Stimulated activated CD8-positive, alpha-beta memory T cell treated with anti-CD3 and anti-CD28 coated beads, Interleukin-12 subunit alpha, Interleukin-12 subunit beta, amount 100 ng/mL, for 24 hours (primary cell): ENCODE data around the gene HS1BP3.

Experiments
- DNase-seq: peaks from one replicate; pipeline ENCODE4 v3.0.0-alpha.2; 2020; ENCODE audit errors: extremely low read depth

HS1BP3 gene

DNA sequence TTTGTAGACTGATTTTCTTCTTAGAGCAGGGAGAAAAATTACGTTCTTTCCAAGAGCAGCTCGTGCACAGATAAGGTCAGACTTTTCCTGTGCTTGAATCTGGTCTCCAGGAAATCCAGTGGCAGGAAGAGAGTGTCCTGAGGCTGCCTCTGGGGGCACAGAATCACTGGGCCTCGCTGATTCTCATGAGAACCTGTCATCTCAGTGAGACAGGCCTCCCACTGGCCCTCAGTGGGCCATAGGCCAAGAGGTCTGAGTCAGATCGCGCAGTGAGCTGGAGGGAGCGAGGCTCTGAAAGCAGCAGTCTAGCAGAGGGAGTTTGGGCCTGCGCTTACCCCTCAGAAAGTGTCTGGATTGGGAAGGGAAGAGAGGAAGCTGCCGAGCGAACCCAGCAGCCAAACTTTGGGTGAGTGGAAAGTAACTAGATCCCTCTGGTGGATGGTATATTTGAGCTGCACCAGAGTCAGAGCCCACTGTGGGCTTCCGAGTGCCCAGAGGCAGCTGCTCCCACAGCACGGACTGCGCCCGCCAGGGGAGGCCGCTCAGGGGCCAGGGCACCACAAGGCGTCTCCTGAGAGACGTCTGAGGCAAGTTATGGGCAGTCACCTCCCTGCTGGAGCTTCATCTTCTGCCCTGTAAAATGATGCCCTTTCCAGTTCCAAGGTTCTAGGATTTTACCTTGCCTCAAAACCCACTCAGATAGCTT is 24.2 kb upstream of the HS1BP3 start:
- no peak for DNase-seq

DNA sequence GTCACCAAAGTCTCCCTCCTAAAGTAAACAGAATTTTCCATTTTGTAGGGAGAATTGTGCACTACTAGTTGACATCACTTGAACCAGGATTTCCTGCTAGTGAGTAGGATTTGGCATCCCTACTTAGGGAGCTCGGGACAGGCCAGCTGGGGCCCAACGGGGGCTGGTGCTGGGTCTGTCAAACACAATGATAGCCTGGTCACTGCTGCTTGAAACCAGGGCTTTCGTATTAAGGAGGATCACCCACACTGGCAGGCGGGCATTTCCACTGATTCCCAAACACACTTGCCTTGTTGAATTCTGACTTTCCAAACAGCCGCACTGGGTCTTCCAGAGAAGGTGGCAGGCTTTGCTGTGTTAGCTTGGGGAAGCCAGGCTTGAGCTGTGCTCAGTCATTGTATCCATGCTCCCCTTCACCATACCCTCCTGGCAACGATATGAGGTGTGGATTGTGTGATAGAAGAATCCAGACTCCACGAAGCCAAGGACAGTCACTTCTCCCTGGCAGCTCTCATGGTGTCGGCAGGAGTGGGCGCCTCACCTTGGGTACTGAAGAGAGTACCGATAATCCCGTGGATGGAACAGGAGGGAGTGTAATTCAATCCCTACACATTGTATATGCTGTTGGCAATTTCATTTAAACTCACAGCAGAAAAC is 23.5 kb upstream of the HS1BP3 start:
- DNase-seq: no peak

DNA sequence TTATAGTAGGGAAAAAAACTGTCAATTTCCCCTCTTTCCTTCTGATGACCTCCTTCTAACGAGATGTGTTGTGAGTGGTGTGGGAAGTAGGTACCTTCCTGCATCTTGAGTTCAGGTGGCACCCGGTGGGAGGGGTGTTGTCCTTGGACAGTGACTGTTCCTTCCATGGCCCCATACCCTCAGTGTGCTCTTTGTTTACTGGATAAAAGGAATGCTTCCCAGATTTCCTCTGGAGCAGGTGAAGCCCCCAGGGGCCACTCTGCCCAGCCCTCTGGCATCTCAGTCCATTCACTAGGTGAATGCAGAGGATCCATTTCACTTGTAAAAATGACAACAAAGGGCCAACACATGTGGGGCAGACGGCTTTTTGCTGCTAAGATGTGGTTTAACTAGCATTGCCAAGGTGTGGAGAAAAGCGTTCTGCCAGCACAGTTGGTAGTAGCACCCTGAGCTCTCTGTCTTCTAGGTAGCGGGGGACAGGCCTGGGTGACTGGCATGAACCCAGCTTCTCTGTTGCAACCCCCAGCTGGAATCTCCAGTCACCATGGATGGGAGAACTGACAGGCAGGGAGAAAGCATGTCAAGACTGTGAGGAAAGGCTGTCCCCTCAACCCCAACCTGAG is 22.9 kb upstream of the HS1BP3 start:
- no peak for DNase-seq

DNA sequence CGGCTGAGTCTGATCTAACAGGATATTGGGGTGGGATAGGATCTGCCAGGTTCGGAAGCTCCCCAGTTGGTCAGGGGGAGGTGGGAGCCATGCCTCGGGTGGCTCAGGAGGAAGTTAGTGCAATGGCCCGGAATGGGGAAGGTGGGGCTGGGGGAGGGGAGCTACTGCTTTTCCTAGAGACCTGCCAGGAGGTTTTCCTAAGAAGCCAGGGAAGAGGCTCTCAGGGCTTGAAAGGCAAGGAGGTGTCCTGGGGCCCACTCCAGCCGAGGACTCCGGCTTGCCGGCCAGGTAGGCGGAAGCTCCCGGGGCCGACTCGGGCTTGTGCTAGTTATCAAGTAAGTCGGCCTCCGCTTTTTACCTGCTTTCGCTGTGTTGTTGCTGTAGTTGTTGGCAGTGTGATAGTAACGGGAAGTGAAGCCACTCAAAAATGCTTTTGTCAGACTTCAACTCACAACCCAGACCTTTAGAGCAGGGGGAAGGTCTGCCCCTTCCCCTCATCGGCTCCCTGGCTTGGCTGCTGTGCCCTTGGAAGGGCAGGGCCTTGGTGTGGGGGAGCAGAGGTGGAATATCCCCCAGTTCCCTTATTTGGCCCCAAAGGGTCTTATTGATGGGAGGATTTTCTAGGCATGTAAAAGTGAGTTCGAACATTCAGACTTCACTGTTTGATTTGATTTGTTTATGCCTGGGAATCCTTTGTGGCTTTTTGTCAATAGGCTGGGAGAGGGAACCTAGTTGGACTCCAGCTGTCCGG is 21.5 kb upstream of the HS1BP3 start:
- no peak for DNase-seq

DNA sequence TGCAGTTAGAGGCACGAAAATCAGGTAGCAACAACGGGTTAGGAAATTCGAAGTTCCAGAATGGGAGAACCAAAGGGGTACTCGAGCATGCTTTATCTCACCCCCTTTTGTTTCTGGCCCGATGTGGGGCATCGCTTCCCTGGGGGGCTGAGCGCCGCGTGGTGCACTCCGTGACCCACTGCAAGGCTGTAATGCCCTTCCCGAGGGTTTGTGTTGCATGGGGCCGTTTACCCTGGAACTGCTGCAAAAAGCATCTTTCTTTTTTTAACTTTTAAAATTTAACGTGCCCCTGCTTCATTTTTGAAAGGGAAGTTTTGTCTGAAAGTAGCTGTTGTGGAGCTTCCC is 20.8 kb upstream of the HS1BP3 start:
- DNase-seq: no peak

DNA sequence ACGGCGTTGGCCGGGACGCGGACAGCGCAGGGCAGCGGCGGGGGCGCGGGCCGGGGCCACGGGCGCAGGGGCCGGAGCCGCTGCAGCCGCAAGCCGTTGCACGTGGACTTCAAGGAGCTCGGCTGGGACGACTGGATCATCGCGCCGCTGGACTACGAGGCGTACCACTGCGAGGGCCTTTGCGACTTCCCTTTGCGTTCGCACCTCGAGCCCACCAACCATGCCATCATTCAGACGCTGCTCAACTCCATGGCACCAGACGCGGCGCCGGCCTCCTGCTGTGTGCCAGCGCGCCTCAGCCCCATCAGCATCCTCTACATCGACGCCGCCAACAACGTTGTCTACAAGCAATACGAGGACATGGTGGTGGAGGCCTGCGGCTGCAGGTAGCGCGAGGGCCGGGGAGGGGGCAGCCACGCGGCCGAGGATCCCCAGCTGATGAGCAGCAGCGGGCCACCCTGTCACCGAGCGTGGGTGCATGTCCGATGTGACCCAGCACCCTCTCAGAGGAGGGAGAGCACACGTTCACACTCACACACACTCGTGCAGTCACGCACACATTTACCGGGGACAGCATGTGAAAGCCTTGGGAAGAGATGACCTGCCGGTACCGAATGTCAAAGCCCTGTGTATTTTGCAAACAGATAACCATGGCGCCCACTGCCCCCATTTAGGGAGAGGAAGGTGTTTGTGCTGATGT is 20.3 kb upstream of the HS1BP3 start:
- no peak for DNase-seq

DNA sequence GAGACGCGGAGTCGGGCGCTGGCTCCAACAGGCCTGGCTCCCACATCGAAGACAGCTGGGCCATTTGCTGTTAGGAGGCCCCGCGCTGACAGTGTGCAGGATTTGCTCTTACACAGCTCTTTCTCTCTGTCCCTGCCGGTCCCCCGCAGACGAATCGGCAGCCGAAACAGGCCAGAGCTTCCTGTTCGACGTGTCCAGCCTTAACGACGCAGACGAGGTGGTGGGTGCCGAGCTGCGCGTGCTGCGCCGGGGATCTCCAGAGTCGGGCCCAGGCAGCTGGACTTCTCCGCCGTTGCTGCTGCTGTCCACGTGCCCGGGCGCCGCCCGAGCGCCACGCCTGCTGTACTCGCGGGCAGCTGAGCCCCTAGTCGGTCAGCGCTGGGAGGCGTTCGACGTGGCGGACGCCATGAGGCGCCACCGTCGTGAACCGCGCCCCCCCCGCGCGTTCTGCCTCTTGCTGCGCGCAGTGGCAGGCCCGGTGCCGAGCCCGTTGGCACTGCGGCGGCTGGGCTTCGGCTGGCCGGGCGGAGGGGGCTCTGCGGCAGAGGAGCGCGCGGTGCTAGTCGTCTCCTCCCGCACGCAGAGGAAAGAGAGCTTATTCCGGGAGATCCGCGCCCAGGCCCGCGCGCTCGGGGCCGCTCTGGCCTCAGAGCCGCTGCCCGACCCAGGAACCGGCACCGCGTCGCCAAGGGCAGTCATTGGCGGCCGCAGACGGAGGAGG is 19.6 kb upstream of the HS1BP3 start:
- DNase-seq: no peak

DNA sequence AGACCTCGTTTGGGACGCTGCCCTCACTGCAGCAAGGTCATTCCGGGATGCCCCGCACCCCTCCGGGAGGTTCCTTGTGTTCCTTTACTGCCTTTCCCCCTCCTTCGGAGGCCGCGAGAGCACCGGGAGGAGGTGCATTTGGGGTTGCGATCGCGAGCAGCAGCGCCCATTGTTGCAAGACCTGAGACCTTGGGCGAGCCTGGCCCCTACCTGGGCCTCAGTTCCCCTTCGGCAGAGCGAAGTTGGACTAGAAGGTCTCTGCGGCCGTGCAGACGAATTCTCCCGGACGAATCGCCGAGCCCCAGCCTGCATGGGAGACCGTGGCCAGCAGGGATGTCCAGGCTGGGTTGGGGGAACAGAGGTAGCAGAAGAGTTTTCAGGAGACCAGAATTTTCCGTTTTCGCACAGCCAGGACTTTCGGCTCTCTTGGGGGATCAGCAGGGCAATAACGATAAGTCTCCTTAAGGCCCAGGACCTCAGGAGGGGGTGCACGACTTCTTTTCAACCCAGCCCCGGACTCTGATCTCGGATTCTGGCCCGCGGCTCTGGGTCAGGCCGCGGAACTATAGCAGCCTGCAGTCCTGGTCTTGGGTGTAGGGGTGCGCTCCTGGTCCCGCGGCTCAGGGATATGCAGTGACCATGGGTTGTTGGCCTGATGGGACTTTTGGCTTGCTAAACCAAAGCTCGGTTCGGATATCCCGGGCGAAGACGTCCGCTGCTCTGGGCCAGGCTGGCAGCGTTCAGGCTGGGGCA is 18.8 kb upstream of the HS1BP3 start:
- DNase-seq: no peak

DNA sequence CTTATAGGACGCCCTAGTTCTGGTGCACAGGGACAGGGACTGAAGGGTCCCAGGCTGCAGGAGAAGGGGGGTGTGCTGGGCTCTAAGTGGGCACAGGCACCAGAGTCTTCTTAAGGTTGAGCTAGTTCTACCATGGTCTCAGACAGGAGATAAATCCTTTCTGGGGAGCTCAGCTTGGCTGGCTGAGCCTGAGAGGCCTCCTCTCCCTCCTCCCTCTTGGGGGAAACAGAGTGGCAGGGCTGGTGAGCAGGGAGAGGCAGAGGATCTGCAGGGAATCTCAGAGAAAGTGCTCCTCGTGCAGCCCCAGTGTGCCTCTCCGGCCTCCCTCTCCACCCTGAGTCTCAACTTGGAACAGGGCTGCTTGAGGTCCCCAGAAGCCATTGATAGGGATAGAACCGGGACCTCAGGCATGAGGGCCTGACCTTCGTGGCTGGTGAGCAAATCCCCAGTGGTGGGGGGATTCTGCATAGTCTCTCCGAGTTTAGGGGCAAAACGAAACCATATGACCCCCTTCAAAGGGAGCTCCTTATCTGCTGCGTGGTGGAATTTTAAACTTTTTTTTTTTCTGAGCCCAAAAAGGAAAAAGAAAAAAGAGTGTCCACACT is 18.1 kb upstream of the HS1BP3 start:
- no peak for DNase-seq

DNA sequence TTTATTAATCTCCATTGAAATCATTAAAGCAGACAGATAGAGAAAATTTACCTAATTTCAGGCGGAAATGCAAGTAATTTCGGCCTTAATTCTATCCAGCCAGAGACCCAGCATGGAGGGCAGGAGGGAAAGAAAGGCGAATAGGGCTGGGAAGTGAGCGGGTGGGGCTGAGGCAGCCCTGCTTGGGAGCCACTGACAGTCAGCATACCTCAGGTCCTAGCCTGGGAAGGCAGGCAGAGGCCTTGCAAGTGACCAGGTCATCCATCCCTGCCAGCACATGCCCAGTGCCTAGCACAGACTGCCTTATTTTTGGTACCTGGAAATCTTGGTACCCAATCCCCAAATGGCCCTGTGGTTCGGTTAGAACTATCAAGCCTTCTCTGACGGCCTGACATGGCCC is 17.6 kb upstream of the HS1BP3 start:
- no peak for DNase-seq

DNA sequence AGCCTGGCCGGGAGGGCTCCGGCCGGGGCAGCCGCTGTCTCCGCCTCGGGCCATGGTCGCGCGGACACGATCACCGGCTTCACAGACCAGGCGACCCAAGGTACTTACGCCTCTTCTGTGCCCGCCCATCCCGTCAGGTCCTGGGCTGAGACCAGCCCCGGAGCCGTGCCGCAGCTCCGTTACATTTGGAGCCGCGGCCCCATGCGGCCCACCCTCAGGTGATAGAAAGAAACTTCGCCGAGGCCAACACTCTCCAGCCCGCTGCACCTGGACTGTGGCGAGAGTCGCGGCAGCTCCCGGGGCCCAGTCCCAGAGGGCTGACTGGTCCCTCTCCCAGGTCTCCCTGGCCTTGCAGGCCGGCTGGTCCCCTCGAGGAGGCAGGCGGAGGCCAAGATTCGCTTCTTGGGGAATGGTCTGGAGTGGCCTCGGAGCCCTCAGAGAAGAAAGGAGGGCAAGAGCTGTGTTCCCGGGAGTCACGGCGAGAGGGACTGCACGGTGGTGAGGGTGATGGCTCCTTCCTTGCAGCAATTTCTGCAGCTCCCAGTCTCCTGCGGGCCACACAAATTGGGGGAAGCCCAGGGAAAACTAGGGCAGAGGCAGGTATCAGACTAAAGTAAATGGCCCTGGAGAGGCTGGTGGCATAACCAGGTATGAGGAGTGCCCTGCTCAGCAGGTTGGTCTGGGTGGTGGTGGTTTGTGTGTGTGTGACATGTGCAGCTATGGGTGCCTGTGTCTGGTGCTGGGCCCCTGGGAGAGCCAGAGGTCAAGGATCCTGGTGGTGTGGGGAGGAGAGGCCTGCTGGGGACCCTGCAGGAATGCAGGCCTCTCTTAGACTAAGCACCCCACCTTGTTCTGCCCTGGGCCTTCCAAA is 16.9 kb upstream of the HS1BP3 start:
- DNase-seq: no peak

DNA sequence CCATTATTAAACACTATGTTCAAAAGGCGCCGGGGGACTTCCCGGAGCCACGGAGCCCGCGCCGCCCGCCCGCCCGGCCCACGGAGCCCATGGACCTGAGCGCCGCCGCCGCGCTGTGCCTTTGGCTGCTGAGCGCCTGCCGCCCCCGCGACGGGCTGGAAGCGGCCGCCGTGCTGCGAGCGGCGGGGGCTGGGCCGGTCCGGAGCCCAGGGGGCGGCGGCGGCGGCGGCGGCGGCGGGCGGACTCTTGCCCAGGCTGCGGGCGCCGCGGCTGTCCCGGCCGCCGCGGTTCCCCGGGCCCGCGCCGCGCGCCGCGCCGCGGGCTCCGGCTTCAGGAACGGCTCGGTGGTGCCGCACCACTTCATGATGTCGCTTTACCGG is 16.2 kb upstream of the HS1BP3 start:
- no peak for DNase-seq

DNA sequence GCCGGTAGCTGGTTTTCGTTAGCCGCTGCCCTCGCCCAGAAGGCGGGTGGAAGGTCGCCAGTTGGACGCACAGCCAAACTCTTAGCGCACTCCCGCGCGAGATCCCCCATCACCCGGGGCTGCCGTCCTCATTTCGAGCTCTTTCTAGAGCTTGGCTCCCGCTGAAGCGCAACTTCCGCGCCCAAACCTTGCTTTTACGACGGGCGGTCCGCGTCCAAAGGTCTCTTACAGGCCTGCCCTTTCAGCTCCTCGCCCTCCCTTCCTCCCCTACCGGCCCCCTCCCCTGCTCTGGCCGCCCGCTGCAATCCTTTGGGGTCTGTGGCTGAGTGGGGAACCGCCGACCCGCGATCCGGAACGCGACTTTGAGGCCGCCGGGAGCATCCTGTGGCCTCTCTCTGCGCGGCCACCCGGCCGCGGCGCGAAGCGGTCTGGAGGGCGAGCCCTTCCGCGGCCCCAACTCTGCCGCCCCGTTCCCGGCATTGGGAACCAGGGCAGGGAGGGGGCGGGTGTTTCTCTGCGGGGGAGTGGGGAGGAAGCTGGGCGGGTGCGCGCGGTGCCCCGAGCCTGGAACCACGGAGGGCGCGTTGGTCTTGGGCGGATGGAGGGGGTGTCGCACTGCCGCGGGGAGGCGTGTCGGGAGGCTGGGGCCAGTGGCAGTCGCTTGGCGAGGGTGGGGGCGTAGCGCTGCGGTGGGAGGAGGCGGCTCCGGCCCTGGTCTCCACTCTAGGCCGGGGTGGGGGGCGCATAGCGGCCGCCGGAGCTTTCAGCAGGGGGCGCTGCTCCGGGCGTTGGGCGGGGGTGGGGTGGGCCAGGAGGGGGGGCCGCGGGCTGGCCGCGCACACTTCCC is 15.6 kb upstream of the HS1BP3 start, which contains the start of gene GDF7:
Gene GDF7 (plus strand): TSS at position 841 of the 847 bp plus-strand sequence. CDS start 96 bp downstream, outside the sequence.
- no peak for DNase-seq

DNA sequence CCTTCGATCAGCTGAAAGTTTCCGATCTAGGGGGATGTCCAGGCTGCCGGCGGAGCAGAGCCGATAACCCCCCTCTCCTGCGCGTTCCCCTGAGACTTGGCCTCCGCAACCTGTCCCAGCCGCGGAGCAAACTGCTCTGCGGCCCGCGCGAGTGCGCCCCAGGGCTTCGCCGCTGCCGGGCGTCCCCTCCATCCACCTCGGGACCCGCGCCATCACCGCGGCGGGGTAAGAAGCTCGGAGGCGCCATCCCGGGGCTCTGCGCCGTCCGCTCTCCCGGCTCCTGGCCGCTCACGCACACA is 15.1 kb upstream of the HS1BP3 start:
- DNase-seq: no peak

DNA sequence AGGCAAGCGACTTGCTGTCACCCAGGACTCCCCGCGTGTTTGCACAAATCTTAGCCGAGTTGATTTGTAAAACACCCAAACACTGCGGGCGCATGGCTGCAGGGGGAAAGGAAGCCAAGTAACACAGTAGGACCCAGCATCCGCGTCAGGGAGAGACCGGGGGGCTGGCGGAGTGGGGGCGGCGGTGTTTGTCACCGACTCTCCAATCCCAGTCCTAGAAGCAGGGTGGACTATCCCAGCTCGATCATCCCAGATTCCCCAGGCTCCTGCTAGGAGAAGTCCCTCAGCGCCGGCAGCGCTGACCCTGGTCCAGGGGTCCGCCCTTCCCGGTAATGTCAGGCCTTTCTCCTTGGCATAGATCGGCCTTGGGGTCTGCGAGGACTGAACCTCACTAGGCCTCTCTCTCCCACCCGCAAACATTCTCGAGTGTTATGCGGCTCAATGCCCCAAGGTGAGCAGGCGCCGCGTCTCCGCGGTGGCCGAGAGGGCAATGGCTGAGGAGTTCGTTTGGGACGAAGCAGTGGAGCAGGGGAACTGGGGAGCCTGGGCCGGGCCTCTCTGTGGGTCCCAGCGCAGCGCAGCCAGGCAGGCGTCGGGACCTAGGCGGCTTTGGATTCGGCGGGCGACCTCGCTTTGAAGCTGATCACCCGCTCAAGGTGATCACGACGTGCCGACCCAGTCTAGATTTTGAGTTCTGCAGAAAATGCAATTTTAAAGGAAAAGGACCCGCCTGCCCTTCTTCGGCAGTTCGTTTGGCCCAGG is 14.5 kb upstream of the HS1BP3 start:
- DNase-seq: no peak

DNA sequence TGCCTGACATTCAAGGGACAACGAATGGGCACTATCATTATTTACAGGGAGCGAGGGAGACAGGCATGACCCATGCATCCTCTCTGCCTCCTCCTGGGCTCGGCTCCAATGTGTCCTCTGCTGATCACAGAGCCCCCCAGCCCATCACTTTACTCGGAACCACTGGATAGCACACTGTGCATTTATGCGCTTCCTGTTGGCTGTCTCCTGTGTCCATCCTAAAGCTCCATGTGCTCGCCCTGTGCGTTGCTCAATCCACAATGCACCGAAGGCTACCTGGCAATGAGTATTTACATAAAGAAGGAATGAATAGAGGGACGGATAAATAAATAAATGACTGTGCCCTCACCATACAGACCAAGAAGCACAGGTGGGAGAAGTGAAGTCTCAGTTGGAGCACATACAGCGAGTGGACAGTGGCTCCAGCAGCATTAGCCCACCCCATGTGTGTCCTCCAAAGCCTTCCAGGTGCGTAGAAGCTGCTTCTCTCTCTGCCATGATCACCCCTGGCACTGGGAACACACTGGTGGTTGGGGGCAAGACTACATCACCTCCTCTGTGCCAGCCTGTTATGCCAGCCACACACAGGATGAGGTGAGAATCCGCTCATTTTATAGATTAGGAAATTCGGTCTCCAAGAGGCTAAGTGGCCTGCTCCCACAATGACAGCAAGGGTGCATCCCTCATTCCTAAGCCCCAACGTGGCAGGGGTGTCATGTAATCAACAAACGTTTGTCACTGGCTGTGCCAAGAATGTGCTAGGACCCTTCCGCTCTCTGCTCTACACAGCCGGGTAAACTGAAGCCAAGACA is 13.7 kb upstream of the HS1BP3 start:
- no peak for DNase-seq

DNA sequence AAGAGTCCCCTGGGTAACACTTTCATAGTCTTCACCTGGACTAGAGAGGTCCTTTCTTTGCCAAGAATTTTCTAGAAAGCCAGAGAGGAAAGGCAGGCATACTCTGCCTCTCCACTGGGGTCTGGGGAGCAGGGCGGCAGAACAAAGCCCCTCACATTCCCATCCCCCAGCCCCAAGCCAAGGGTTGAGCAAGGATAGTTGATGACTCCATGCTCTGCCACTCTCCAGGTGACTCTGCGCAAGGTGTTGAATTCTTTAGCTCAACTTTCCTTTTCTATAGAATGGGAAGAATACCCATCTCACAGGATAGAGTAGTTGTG is 13.1 kb upstream of the HS1BP3 start:
- DNase-seq: no peak
